Measurements from ENCODE around the gene AR. TPM values are rescaled to one million over a fixed set of nuclear protein-coding genes. Genes with fewer than 3 reads are reported as not detected.

The AR gene
- total RNA-seq, 2 donors from 2014 or later = 1.5 to 2.2 TPM

DNA sequence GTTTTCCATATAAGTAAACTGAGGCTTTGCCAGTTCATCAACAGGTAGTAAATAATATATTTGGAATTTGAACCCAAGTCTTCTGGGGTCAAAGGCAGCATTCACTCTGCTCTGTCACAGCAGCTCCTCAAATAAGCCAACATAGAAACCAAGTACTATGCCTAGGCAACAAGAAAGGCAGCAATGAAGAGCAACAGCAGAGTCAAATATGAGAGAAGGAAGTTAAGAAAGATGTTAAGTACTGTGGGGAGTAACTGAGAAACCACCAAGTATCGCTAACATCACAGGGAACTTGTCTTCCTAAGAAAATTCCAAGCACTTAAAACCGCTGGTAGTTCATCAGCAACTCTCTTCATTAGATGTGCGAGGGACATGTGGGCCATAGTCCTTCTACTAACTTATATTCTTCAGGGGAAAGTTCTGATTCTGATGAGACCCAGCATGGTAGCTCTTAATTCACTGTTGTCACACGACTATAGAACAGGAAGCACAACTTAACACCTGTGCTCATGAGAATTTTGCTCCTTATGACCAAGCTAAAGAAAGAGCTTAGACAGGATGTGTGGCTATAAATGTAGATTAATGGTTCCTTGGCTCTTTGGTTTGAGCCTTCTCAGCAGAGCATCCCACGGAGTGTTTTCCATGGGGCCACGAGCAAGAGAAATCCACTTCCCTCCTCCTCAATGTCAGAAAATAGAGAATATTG, 107.8 kb downstream of the AR start:
- Histone ChIP-seq H3K4me3 (ENCODE audit: low read length) (no peak overlapping the region), H3K4me1 (ENCODE audit: control insufficient read depth, insufficient read depth, low read length) (no peaks in the 10 kb centered on the region), H3K27ac (ENCODE audit: low read depth, low read length) (no peak overlapping the region), H3K9me3 (ENCODE audit: control insufficient read depth, low read length) (no peaks in the 10 kb centered on the region), H3K27me3 (ENCODE audit: control insufficient read depth, insufficient read depth, low read length, poor library complexity, severe bottlenecking) (no peaks in the 10 kb centered on the region), H3K9ac (ENCODE audit: extremely low read depth, low read length, poor library complexity, severe bottlenecking) (no peak overlapping the region), H3K36me3 (ENCODE audit: control insufficient read depth, insufficient read depth, low read length) (no peaks in the 10 kb centered on the region)
- Mint-ChIP-seq H3K27me3 (ENCODE audit: insufficient read depth) (no peaks in the 10 kb centered on the region), H3K9me3 (peaks cover 48% of the 10 kb centered on the region), H3K4me3 (no peak overlapping the region), H3K4me1 (peaks cover 2% of the 10 kb centered on the region), H3K36me3 (ENCODE audit: low read depth) (no peaks in the 10 kb centered on the region), H3K27ac (no peak overlapping the region)
- TF ChIP-seq, protein P1, sequence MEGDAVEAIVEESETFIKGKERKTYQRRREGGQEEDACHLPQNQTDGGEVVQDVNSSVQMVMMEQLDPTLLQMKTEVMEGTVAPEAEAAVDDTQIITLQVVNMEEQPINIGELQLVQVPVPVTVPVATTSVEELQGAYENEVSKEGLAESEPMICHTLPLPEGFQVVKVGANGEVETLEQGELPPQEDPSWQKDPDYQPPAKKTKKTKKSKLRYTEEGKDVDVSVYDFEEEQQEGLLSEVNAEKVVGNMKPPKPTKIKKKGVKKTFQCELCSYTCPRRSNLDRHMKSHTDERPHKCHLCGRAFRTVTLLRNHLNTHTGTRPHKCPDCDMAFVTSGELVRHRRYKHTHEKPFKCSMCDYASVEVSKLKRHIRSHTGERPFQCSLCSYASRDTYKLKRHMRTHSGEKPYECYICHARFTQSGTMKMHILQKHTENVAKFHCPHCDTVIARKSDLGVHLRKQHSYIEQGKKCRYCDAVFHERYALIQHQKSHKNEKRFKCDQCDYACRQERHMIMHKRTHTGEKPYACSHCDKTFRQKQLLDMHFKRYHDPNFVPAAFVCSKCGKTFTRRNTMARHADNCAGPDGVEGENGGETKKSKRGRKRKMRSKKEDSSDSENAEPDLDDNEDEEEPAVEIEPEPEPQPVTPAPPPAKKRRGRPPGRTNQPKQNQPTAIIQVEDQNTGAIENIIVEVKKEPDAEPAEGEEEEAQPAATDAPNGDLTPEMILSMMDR (conservative IDR thresholded peaks at IDR 0.05) = no peak
- 89 to 100% methylated on average over 1 to 4 of the region's 6 CpGs for WGBS, 2 experiments (ENCODE audit: insufficient coverage in 1 of 2, insufficient read length in 1 of 2)
- no peak for DNase-seq

DNA sequence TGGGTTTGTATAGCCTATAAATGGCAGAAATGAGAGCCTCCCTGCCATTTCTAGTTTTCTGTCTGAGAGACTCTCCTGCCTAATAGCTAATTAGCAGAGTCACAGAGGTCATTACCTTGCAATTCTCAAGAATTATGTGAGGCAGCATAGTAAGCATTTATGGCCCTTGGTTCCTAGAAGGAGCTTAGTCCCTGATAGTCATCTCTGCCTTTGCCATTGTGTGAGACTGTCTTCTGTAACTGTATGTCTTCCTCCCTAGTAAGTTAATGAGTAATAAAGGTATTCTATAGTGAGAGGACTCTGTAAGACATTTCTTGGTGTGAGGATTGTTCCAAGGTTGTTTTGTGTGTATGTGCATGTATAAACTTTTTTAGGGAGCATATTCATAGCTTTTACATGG, 108.7 kb downstream of the AR start:
- no peaks in the 10 kb centered on the region for H3K4me1 ChIP-seq (ENCODE audit: control insufficient read depth, insufficient read depth, low read length)
- Mint-ChIP-seq H3K36me3 (ENCODE audit: low read depth) (no peaks in the 10 kb centered on the region), H3K4me1 (peaks cover 2% of the 10 kb centered on the region), H3K27me3 (ENCODE audit: insufficient read depth) (no peaks in the 10 kb centered on the region), H3K27ac (no peak overlapping the region), H3K9me3 (peaks cover 48% of the 10 kb centered on the region), H3K4me3 (no peak overlapping the region)
- no peak overlapping the region for H3K4me3 ChIP-seq (ENCODE audit: low read length)
- no peaks in the 10 kb centered on the region for H3K36me3 ChIP-seq (ENCODE audit: control insufficient read depth, insufficient read depth, low read length)
- no peak overlapping the region for H3K9ac ChIP-seq (ENCODE audit: extremely low read depth, low read length, poor library complexity, severe bottlenecking)
- no peak for DNase-seq
- no peak overlapping the region for H3K27ac ChIP-seq (ENCODE audit: low read depth, low read length)
- TF ChIP-seq, protein P1 (conservative IDR thresholded peaks at IDR 0.05) = no peak
- H3K9me3 ChIP-seq (ENCODE audit: control insufficient read depth, low read length) = no peaks in the 10 kb centered on the region
- no peaks in the 10 kb centered on the region for H3K27me3 ChIP-seq (ENCODE audit: control insufficient read depth, insufficient read depth, low read length, poor library complexity, severe bottlenecking)

DNA sequence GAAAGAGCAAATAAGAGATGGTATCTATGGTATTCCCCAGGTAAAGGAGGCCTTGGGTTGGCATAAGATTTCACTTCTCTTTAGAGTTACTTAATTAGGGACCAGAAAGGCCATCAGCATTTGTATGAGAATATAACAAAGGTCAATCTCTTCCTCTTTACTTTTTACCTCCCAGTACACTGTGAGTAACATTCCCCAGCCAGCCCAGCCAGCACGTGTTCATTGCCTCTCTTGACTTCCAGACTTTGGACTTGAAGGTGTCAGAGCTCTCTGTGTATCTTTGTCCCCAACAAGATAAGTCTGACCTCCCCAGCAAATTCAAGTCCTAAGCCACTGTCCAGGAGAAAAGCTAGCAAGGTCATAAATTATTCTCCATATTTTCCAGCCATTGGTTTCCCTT, 110.5 kb downstream of the AR start:
- WGBS, 2 experiments (ENCODE audit: insufficient coverage in 1 of 2, insufficient read length in 1 of 2) = 43 to 77% methylated on average over 1 of the region's 1 CpG
- DNase-seq = no peak
- H3K4me3 ChIP-seq (ENCODE audit: low read length) = no peak overlapping the region
- H3K27ac Mint-ChIP-seq = no peak overlapping the region
- H3K27me3 ChIP-seq (ENCODE audit: control insufficient read depth, insufficient read depth, low read length, poor library complexity, severe bottlenecking) = no peaks in the 10 kb centered on the region
- H3K9me3 ChIP-seq (ENCODE audit: control insufficient read depth, low read length) = no peaks in the 10 kb centered on the region
- H3K36me3 ChIP-seq (ENCODE audit: control insufficient read depth, insufficient read depth, low read length) = no peaks in the 10 kb centered on the region
- peaks cover 52% of the 10 kb centered on the region for H3K9me3 Mint-ChIP-seq
- H3K27me3 Mint-ChIP-seq (ENCODE audit: insufficient read depth) = no peaks in the 10 kb centered on the region
- H3K27ac ChIP-seq (ENCODE audit: low read depth, low read length) = no peak overlapping the region
- no peaks in the 10 kb centered on the region for H3K36me3 Mint-ChIP-seq (ENCODE audit: low read depth)
- TF ChIP-seq, protein P1 (conservative IDR thresholded peaks at IDR 0.05) = no peak
- no peak overlapping the region for H3K9ac ChIP-seq (ENCODE audit: extremely low read depth, low read length, poor library complexity, severe bottlenecking)
- H3K4me3 Mint-ChIP-seq = no peak overlapping the region
- H3K4me1 ChIP-seq (ENCODE audit: control insufficient read depth, insufficient read depth, low read length) = no peaks in the 10 kb centered on the region
- peaks cover 2% of the 10 kb centered on the region for H3K4me1 Mint-ChIP-seq
